IgD-negative memory B cell (primary cell): ENCODE results near the gene GSE1. TPM values are rescaled to one million over a fixed set of nuclear protein-coding genes. Genes with fewer than 3 reads are reported as not detected.

Experiments used
- H3K27ac Mint-ChIP-seq, 3 donors: one replicate each; pipeline ENCODE4 v1.8.0; 2020 to 2022; ENCODE audit warnings: mild to moderate bottlenecking in 3 of 3, mixed read lengths in 3 of 3, moderate library complexity in 1 of 3
- H3K27me3 Mint-ChIP-seq: one replicate; pipeline ENCODE4 v1.8.0; 2021; ENCODE audit warnings: mixed read lengths
- H3K36me3 Mint-ChIP-seq: one replicate; pipeline ENCODE4 v1.8.0; 2020; ENCODE audit warnings: mild to moderate bottlenecking, mixed read lengths
- H3K4me1 Mint-ChIP-seq, 3 donors: one replicate each; pipeline ENCODE4 v1.8.0; 2020 to 2022; ENCODE audit warnings: mixed read lengths in 3 of 3, mild to moderate bottlenecking in 1 of 3
- H3K4me3 Mint-ChIP-seq, 4 donors: one replicate each; pipeline ENCODE4 v1.8.0; 2020 to 2022; ENCODE audit warnings: mild to moderate bottlenecking in 4 of 4, mixed read lengths in 4 of 4, moderate library complexity in 3 of 4
- H3K9me3 Mint-ChIP-seq, 3 donors: one replicate each; pipeline ENCODE4 v1.8.0; 2020 to 2021; ENCODE audit warnings: mixed read lengths in 3 of 3, mild to moderate bottlenecking in 1 of 3
- polyA plus RNA-seq: library from polyadenylated mRNA; unstranded; fragments of 300-500 nt; fragmentation: Illumina TruSeq; gene quantifications from one replicate; pipeline ENCODE4 v1.2.3, GENCODE V29; 2021

GSE1 gene
- polyA plus RNA-seq, 1 donor from 2014 or later, result 7.3 TPM

GRCh38 chr16:85612191-85612800, 826 bp upstream of the GSE1 start:
- no peaks in the 10 kb centered on the region for H3K27me3 Mint-ChIP-seq
- peak overlapping the region; percentile 75 to 92 (median 87) for H3K4me3 Mint-ChIP-seq
- H3K27ac Mint-ChIP-seq, result peak overlapping the region; percentile 81 to 97 (median 87)
- H3K4me1 Mint-ChIP-seq, result peaks cover 23 to 29% (median 25%) of the 10 kb centered on the region in 3 donors
- H3K9me3 Mint-ChIP-seq, result no peaks in the 10 kb centered on the region
- H3K36me3 Mint-ChIP-seq, result no peaks in the 10 kb centered on the region

- H3K4me3 Mint-ChIP-seq, result peak overlapping the region; percentile 76 to 94 (median 91)
- peak overlapping the region in 1 of 3 donors; percentile 97 for H3K27ac Mint-ChIP-seq
- peaks cover 22 to 34% (median 29%) of the 10 kb centered on the region in 3 donors for H3K4me1 Mint-ChIP-seq
- H3K36me3 Mint-ChIP-seq, result no peaks in the 10 kb centered on the region
- H3K27me3 Mint-ChIP-seq, result no peaks in the 10 kb centered on the region
- H3K9me3 Mint-ChIP-seq, result no peaks in the 10 kb centered on the region
Measured at GRCh38 chr16:85613604-85614337, 649 bp downstream of the GSE1 start.

DNA sequence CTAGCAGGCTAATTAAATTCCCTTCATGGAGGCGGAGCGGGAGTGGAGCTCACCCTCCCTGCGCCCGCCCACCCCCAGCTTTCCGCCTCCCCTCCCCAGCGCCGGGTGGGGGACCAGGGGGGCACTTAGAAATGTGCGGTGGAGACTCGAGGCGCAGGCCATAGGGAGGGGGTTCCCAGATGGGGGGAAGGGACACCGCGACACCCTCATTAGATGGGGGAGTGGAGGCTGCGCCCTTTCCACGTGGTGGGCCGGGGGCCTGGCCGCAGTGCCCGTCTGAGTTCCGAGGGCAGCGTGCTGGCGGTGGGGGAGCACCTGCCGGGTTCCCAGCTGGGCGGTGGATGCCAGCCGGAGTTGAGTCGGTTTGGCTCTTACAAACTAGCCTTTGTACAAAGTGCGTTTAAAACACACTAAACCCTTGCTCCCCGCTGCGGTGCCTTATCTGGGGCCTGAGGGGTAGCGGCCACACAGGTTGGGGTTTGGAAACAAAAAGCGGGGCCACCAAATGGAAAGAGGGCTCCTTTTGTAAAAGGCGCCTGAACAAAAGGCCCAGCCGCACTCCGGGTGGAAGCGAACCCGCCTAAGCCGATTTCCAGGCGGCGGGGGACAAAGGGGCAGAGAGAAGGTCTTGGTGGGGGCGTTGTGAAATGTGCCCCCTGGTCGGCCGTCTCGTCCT, 1.4 kb downstream of the GSE1 start:
- peaks cover 22 to 33% (median 30%) of the 10 kb centered on the region in 3 donors for H3K4me1 Mint-ChIP-seq
- peak overlapping the region in 2 of 3 donors; percentile 76 to 94 for H3K27ac Mint-ChIP-seq
- no peaks in the 10 kb centered on the region for H3K36me3 Mint-ChIP-seq

DNA sequence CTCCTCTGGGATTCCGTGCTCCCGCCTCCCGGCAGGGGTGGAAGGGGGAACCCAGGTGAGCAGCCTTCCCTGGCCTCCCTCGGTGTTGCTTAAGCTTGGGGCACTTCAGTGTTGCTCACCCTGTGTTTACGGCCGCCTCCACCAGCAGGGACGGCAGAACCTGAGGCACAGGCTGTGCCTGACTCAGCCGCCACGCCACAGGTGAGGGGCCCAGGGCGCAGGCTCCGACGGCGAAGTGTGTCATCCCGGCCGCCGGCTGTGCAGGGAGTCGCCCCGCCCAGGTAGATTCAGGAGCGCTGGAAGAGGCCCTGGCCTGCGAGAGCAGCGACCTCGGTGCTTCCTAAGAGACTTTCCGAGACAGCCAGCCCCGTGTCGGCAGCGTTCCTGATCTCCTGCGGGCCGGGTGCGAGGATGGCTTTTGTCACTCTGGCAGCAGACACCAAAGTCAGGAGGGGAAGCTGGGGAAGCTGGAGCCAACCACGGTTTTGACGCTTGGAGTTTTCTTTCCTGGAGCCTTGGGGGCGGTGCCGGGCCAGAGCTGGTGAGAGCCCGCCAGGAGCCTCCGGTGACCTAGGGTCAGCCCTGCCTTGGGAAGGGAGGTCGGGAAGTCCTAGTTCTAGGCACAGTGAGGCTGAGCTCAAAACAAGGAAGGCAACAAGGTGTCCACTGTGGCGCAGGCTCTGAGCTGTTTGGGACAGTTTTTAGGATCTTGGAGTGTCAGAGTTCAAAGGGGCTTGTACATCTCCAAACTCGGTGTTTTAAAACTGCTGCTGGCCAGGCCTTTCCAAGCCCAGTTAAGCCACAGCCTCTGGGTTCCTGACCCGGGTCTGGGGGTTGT, 2.1 kb downstream of the GSE1 start:
- H3K27ac Mint-ChIP-seq, result peak overlapping the region; percentile 23 to 94 (median 89)

More for the DNA sequence above, 1.4 kb downstream of the GSE1 start:
- peak overlapping the region; percentile 65 to 94 (median 85) for H3K4me3 Mint-ChIP-seq
- no peaks in the 10 kb centered on the region for H3K9me3 Mint-ChIP-seq
- no peaks in the 10 kb centered on the region for H3K27me3 Mint-ChIP-seq

DNA sequence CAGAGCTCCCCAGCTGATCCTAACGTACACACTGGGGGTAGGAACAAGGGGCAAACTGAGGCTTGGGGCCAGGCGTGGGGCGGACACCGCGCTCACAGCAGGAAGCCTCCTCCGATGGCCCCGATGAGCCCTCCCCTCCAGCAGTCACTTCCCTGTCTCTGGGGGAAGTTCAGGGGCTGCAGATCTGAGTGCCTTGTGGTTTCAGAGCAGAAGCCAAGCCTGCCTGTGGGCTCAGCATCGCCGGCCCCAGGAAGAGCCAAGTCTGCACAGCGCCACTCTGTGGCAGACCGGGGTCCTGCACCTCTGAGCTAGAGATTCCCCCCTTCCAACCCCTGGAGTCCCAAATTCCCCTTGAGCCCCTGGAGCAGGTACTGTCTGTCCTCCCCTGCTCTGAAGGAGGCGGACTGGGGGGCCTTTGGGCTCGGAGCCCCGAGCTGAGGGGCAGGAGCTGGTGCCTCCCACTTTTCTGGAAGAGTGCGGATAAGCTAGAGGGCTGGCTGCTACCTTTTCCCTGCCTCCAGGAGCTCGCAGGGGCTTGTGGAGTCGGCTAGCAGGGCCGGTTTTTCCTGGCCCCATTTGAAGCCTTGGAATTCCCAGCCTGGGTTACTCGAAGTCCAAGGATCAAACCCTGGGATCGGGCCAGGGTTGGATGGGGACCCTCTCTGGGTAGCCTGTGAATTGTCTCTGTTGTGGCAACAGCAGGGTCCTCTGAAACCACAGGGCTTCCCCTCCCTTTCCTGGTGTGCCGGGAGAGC, 2.9 kb downstream of the GSE1 start:
- no peaks in the 10 kb centered on the region for H3K9me3 Mint-ChIP-seq
- H3K36me3 Mint-ChIP-seq, result no peaks in the 10 kb centered on the region
- H3K27me3 Mint-ChIP-seq, result no peaks in the 10 kb centered on the region
- peak overlapping the region; percentile 67 to 94 (median 90) for H3K4me3 Mint-ChIP-seq
- H3K27ac Mint-ChIP-seq, result peak overlapping the region; percentile 62 to 94 (median 89)
- H3K4me1 Mint-ChIP-seq, result peaks cover 24 to 31% (median 27%) of the 10 kb centered on the region in 3 donors

More for the DNA sequence above, 2.1 kb downstream of the GSE1 start:
- Mint-ChIP-seq H3K4me3 (peak overlapping the region; percentile 67 to 94 (median 90)), H3K4me1 (peaks cover 22 to 30% (median 27%) of the 10 kb centered on the region in 3 donors), H3K27me3 (no peaks in the 10 kb centered on the region), H3K9me3 (no peaks in the 10 kb centered on the region), H3K36me3 (no peaks in the 10 kb centered on the region)

DNA sequence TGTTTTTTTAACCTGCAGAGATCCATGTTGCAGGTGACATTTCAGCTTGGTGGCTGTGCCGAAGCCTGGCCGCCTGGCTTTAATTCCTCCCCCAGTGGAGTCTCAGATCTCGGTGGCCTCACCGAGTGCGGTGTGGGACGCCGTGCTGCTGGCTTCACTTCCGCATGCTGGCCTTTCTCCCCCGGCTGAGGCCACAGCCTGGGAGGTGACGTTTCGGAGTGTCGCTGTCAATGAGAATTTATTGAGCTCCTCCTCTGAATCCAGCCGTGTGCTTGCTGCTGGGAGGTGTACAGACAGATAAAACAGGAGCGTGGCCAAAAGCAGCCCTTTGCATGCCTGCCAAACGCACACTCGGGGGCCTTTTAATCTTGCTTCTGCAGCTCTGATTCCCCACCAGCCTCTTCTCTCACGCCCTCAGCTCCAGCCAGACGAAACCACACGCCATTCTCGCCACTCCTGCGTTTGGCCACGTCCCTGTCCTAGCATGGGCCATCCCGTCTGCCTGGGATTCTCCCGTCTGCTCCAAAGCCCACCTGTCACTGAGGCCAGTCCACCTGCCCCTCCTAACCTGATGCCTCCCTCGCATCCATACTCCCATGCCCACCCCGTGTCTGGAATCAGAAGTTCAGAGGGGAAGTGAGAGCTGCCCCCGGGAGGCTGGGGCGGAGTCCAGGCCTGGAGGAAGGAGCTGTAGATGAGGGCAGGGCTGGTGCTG, 3.6 kb downstream of the GSE1 start:
- H3K9me3 Mint-ChIP-seq, result no peaks in the 10 kb centered on the region
- H3K27ac Mint-ChIP-seq, result peak overlapping the region; percentile 62 to 94 (median 84)
- H3K27me3 Mint-ChIP-seq, result no peaks in the 10 kb centered on the region
- peaks cover 1% of the 10 kb centered on the region for H3K36me3 Mint-ChIP-seq
- peak overlapping the region; percentile 67 to 94 (median 89) for H3K4me3 Mint-ChIP-seq
- peaks cover 27 to 35% (median 30%) of the 10 kb centered on the region in 3 donors for H3K4me1 Mint-ChIP-seq

DNA sequence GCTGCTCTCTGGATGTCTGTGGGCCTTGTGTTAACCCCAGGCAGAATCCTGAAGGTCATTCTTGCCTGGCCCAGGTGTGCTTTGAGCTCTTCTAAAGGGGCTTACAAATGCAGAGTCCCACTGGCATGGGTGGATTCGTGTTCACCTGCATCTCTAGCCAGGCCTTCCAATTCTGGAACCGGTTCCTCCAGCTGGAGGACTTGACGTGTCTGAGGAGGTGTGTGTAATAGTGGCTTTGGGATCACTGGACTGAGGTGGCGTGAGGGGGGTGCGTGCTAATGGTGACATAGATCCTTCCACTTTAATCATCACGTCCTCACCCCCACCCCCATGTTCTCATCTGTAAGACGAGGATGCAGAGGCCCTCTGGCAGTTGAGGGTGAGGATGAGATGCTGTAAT, 4.8 kb downstream of the GSE1 start:
- Mint-ChIP-seq H3K4me3 (peak overlapping the region; percentile 44 to 92 (median 82)), H3K4me1 (peaks cover 33 to 46% (median 36%) of the 10 kb centered on the region in 3 donors), H3K27ac (peak overlapping the region in 2 of 3 donors; percentile 65 to 67), H3K36me3 (peaks cover 3% of the 10 kb centered on the region), H3K27me3 (no peaks in the 10 kb centered on the region), H3K9me3 (no peaks in the 10 kb centered on the region)

- peak overlapping the region in 1 of 3 donors; percentile 45 for H3K27ac Mint-ChIP-seq
- H3K36me3 Mint-ChIP-seq, result peaks cover 3% of the 10 kb centered on the region
- H3K9me3 Mint-ChIP-seq, result no peaks in the 10 kb centered on the region
- no peaks in the 10 kb centered on the region for H3K27me3 Mint-ChIP-seq
- H3K4me1 Mint-ChIP-seq, result peaks cover 33 to 50% (median 36%) of the 10 kb centered on the region in 3 donors
- H3K4me3 Mint-ChIP-seq, result peak overlapping the region in 2 of 4 donors; percentile 33 to 85
Measured at GRCh38 chr16:85618521-85618920, 5.4 kb downstream of the GSE1 start.

DNA sequence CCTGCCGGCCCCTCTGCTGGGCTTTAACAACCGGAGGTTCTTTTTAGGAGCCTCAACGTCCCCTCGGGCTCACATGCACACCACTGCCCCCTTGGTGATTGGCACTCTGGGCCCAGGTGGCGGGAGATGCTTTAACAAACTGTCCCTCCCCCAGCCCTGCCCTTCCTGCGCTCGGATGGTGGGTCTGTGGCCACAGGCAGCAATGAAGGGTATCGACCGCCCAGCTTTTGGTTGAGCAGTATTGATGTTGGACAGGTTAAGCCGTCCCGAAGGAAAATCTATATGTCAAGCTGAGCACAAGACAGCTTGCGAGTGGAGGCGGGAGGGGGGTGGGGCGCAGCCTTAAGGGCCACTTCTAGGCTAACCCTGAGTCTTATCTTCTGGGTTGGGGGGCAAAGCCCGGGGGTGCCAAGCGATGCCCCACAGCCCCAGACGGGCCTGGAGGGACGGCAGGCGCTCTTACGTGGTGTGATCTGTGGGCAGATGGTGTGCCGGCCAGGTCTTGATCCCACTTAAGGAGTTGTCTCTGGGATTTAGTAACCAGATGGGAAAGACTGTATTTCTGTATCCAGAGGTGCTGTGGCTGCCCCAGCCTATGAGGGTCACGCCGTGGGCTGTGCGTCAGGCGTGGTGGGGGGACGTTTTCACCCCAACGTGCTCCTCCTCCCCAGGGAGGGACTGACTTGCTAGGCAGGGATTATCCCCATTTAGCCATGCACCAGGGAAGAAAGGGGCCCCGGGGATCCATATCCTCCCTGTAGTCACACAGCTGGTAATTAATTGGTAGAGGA, 6.2 kb downstream of the GSE1 start:
- H3K27me3 Mint-ChIP-seq, result no peaks in the 10 kb centered on the region
- peaks cover 3% of the 10 kb centered on the region for H3K36me3 Mint-ChIP-seq
- H3K27ac Mint-ChIP-seq, result peak overlapping the region in 1 of 3 donors; percentile 45
- peak overlapping the region in 1 of 4 donors; percentile 85 for H3K4me3 Mint-ChIP-seq
- H3K9me3 Mint-ChIP-seq, result no peaks in the 10 kb centered on the region
- H3K4me1 Mint-ChIP-seq, result peaks cover 33 to 51% (median 36%) of the 10 kb centered on the region in 3 donors

DNA sequence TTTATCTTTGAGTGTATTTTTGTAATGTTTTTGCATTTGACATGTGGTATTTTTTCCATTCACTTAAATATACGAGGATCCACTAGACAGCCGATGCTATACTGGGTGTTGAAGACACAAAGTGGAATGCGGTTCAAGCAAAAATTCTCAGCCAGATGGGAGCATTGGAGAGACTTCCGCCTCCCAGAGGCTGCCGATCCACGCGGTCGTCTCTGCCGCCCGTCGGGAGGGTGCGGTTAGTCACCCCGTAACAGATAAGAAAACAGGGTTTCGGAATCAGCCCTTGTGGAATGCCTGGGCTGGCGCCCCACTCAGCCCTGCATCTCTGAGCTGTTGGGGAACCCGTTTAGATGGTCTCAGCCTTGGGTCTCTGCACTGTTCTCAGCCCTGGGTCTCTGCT, 7.3 kb downstream of the GSE1 start:
- peak overlapping the region in 2 of 4 donors; percentile 6 to 17 for H3K4me3 Mint-ChIP-seq
- H3K27ac Mint-ChIP-seq, result no peak overlapping the region
- H3K9me3 Mint-ChIP-seq, result no peaks in the 10 kb centered on the region
- H3K27me3 Mint-ChIP-seq, result no peaks in the 10 kb centered on the region
- H3K4me1 Mint-ChIP-seq, result peaks cover 33 to 52% (median 34%) of the 10 kb centered on the region in 3 donors
- H3K36me3 Mint-ChIP-seq, result peaks cover 3% of the 10 kb centered on the region

DNA sequence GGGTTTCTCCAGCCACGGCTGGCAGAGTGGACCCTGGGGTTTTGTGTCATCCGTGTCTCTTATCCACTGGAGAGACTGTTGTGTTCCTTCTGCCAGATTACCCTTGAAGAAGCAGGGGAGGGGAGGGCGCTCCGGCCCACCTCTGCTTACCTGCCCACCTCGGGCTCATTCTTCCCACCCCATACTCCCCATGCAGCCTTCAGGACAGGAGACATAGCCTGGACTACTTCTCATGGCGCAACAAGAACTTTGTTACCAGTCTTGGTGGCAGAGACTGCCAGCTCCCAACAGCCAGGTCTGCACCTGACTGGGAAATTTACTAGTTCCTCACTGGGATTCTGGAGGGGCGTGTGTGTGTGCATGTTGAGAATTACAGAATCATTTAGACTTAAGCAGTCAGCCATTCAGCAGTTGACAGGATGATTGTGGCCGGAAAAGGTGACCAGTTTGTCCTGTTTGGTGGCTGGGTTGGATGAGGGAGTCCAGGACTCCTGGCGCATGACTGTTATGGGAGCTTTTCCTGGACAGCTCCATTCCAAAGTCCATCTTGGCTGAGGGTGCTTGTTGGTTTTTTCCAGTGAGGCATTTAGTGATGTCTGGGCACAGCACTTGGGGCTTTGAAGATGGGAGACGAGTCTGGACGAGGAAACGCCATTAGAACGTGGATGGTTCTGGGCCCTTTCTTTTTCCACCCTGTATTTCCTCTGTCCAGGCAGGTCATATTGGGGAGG, 8.7 kb downstream of the GSE1 start:
- no peaks in the 10 kb centered on the region for H3K27me3 Mint-ChIP-seq
- H3K9me3 Mint-ChIP-seq, result no peaks in the 10 kb centered on the region
- no peak overlapping the region for H3K27ac Mint-ChIP-seq
- peak overlapping the region in 3 of 4 donors; percentile 11 to 68 (median 32) for H3K4me3 Mint-ChIP-seq
- peaks cover 21 to 45% (median 27%) of the 10 kb centered on the region in 3 donors for H3K4me1 Mint-ChIP-seq
- peaks cover 3% of the 10 kb centered on the region for H3K36me3 Mint-ChIP-seq

- H3K27me3 Mint-ChIP-seq, result no peaks in the 10 kb centered on the region
- H3K4me1 Mint-ChIP-seq, result peaks cover 15 to 41% (median 22%) of the 10 kb centered on the region in 3 donors
- peak overlapping the region in 2 of 4 donors; percentile 32 to 75 for H3K4me3 Mint-ChIP-seq
- peaks cover 3% of the 10 kb centered on the region for H3K36me3 Mint-ChIP-seq
- peak overlapping the region in 1 of 3 donors; percentile 67 for H3K27ac Mint-ChIP-seq
- no peaks in the 10 kb centered on the region for H3K9me3 Mint-ChIP-seq
Measured at GRCh38 chr16:85622683-85623082, 9.6 kb downstream of the GSE1 start.
